K562 (cell line): ENCODE results near the gene KRIT1. TPM values are rescaled to one million over a fixed set of nuclear protein-coding genes. Genes with fewer than 3 reads are reported as not detected.

Source experiments
- ATAC-seq: fragments of 200-7000 bp; cut with Tn5 transposase; 3 replicates; pipeline ENCODE4 v1.9.1; 2020; ENCODE audit warnings: moderate library complexity
- Bru-seq: library from RNA; stranded (reverse); fragments of 400-500 nt; gene quantifications from one replicate; lab custom pipeline; 2021; lab: Mats Ljungman, UMichigan
- BruChase-seq, 2 experiments: library from RNA; stranded (reverse); fragments of 400-500 nt; gene quantifications; one replicate each; lab custom pipeline; 2021; lab: Mats Ljungman, UMichigan
- BruUV-seq: library from RNA; stranded (reverse); fragments of 400-500 nt; replicated peaks from 2 replicates; lab custom pipeline; 2021; lab: Mats Ljungman, UMichigan
- CTCF ChIA-PET: fragments of 300-600 bp; formaldehyde crosslinking; extraction: SDS; loops from one replicate; lab custom pipeline; 2021; ENCODE audit warnings: low intra/inter-chr PET ratio; lab: Yijun Ruan, JAX
- POLR2A ChIA-PET: fragments of 300-600, 350-650 bp; sonication (Branson Sonifier 250); formaldehyde crosslinking; extraction: SDS; loops from one replicate; lab custom pipeline; 2021; ENCODE audit warnings: antibody characterized with exemption, inconsistent platforms; lab: Yijun Ruan, JAX
- DNase-seq, 4 experiments: peaks; one replicate each; pipeline versions ENCODE4 v3.0.0 to v3.0.0-alpha.2; 2011 to 2018; ENCODE audit warnings: low spot score in 3 of 4, mixed read lengths in 3 of 4; ENCODE audit errors: extremely low read depth in 1 of 4
- FAIRE-seq: peaks from 2 replicates; lab custom pipeline; 2011; peaks lifted over from hg19 to GRCh38; lab: Jason Lieb, UNC
- H2AFZ ChIP-seq: 2 replicates; pipeline ENCODE4 v1.6.0; 2011; ENCODE audit warnings: low read depth, low read length, control low read depth, inconsistent platforms
- H3K27ac ChIP-seq: fragments of 200-600 bp; 3 replicates; pipeline ENCODE4 v1.8.0; 2011; ENCODE audit warnings: low read depth, mild to moderate bottlenecking, control low read depth, inconsistent platforms, low read length, moderate library complexity, mixed read lengths; ENCODE audit errors: extremely low read depth
- H3K27me3 ChIP-seq, 2 experiments: fragments of 300-600 bp in 1 of 2; 2 replicates in 1 of 2; 3 replicates in 1 of 2; pipeline versions ENCODE4 v1.6.0 to v1.8.0; 2011; ENCODE audit warnings: inconsistent platforms in 2 of 2, low read length in 2 of 2, mild to moderate bottlenecking in 1 of 2, mixed read lengths in 1 of 2, moderate library complexity in 1 of 2; ENCODE audit not compliant: control insufficient read depth in 2 of 2, insufficient read depth in 2 of 2
- H3K36me3 ChIP-seq: fragments of 300-600 bp; 3 replicates; pipeline ENCODE4 v1.8.0; 2011; ENCODE audit warnings: mild to moderate bottlenecking, low read length, inconsistent platforms; ENCODE audit not compliant: control insufficient read depth, insufficient read depth
- H3K4me1 ChIP-seq, 2 experiments: fragments of 200-600 bp in 1 of 2; replicated peaks in 1 of 2; 2 replicates in 1 of 2; 3 replicates in 1 of 2; pipeline versions ENCODE4 v1.5.1 to v1.8.0; 2011; ENCODE audit warnings: inconsistent platforms in 2 of 2, low read length in 2 of 2, mild to moderate bottlenecking in 1 of 2, mixed read lengths in 1 of 2, moderate library complexity in 1 of 2; ENCODE audit not compliant: control insufficient read depth in 2 of 2, insufficient read depth in 2 of 2
- H3K4me2 ChIP-seq: 2 replicates; pipeline ENCODE4 v1.6.1; 2011; ENCODE audit warnings: low read length, control low read depth, inconsistent platforms, mixed read lengths; ENCODE audit not compliant: insufficient read depth
- H3K4me3 ChIP-seq: fragments of 200-600 bp; sonication (generic), shearing (Covaris generic); 2 replicates; pipeline ENCODE4 v1.5.1; 2016; ENCODE audit warnings: control low read depth, inconsistent platforms
- H3K79me2 ChIP-seq: fragments of 200-600 bp; 3 replicates; pipeline ENCODE4 v1.8.0; 2011; ENCODE audit warnings: low read length, inconsistent platforms; ENCODE audit not compliant: control insufficient read depth, insufficient read depth
- H3K9ac ChIP-seq, 2 experiments: 2 replicates each; pipeline versions ENCODE4 v1.6.0 to v1.6.1; 2011; ENCODE audit warnings: low read depth in 2 of 2, low read length in 2 of 2, control low read depth in 1 of 2, inconsistent platforms in 1 of 2, mild to moderate bottlenecking in 1 of 2, mixed read lengths in 1 of 2; ENCODE audit not compliant: insufficient read depth in 1 of 2
- H3K9me1 ChIP-seq: one replicate; pipeline ENCODE4 v1.6.0; 2011; ENCODE audit warnings: inconsistent platforms, mild to moderate bottlenecking, low read length, moderate library complexity; ENCODE audit not compliant: control insufficient read depth, insufficient read depth
- H3K9me3 ChIP-seq: replicated peaks from 2 replicates; pipeline ENCODE4 v1.5.1; 2011; ENCODE audit warnings: low read depth, low read length, inconsistent platforms; ENCODE audit not compliant: control insufficient read depth, insufficient read depth
- H4K20me1 ChIP-seq: replicated peaks from 2 replicates; pipeline ENCODE4 v1.6.1; 2011; ENCODE audit warnings: low read length, inconsistent platforms, mixed read lengths; ENCODE audit not compliant: control insufficient read depth, insufficient read depth
- FOXJ3 ChIP-seq: sonication (generic); formaldehyde crosslinking; IDR thresholded peaks from 2 replicates; pipeline ENCODE4 v1.4.0; 2020; ENCODE audit warnings: mild to moderate bottlenecking, missing genetic modification reagents
- FOXK1 ChIP-seq: sonication (generic); formaldehyde crosslinking; IDR thresholded peaks from 2 replicates; pipeline ENCODE4 v1.8.0; 2022; ENCODE audit warnings: missing genetic modification reagents, mild to moderate bottlenecking, borderline replicate concordance
- MAFK ChIP-seq: IDR thresholded peaks from 2 replicates; pipeline ENCODE4 v1.6.1; 2011; ENCODE audit warnings: low read length, improper control_type of control experiment
- MCM3 ChIP-seq: fragments of 450-650 bp; IDR thresholded peaks from 2 replicates; pipeline ENCODE4 v1.6.1; 2016
- NFYB ChIP-seq: IDR thresholded peaks from 2 replicates; pipeline ENCODE4 v1.6.1; 2011; ENCODE audit warnings: mild to moderate bottlenecking, moderate library complexity; ENCODE audit not compliant: insufficient read length; ENCODE audit errors: extremely low read depth
- NR4A1 ChIP-seq, 2 experiments: fragments of 250-450 bp in 1 of 2; fragments of 450-650 bp in 1 of 2; sonication (Bioruptor Pico) in 1 of 2; IDR thresholded peaks; 2 replicates each; pipeline versions ENCODE4 v1.4.0 to v1.6.1; 2016 to 2020; ENCODE audit warnings: mild to moderate bottlenecking in 2 of 2, missing compliant biosample characterization in 1 of 2, missing genetic modification characterization in 1 of 2, moderate library complexity in 1 of 2
- THRB ChIP-seq: fragments of 450-650 bp; formaldehyde crosslinking; conservative IDR thresholded peaks from 2 replicates; pipeline ENCODE4 v1.4.0; 2022; ENCODE audit warnings: mild to moderate bottlenecking, missing genetic modification characterization
- ZKSCAN8 ChIP-seq: fragments of 200-800 bp; sonication (Bioruptor generic); IDR thresholded peaks from 2 replicates; pipeline ENCODE4 v1.6.1; 2016; ENCODE audit warnings: missing genetic modification characterization, missing compliant biosample characterization
- ZNF174 ChIP-seq: fragments of 250-450 bp; sonication (Bioruptor Pico); IDR thresholded peaks from 2 replicates; pipeline ENCODE4 v1.4.0; 2020; ENCODE audit warnings: mild to moderate bottlenecking
- WGBS: fragments of 100-300 bp; shearing (Covaris generic); methylation state at CpG from one replicate; pipeline ENCODE4 v1.1.6; 2016; ENCODE audit warnings: low coverage, mixed read lengths; ENCODE audit not compliant: insufficient coverage; ENCODE audit errors: missing lambda C conversion rate; 5-methylcytosine and 5-hydroxymethylcytosine counted together
- in situ Hi-C: fragments of 300-500 bp; cut with MboI; formaldehyde crosslinking; loops from 4 replicates; pipeline ENCODE4 v1.15.0; 2018; ENCODE audit warnings: inconsistent platforms, mixed read lengths
- intact Hi-C: fragments of 100-400 bp; cut with micrococcal nuclease; formaldehyde crosslinking; loops from 2 replicates; pipeline ENCODE4 v1.14.2; 2022
- long read RNA-seq, 3 experiments: library from polyadenylated mRNA in 2 of 3; library from RNA in 1 of 3; unstranded in 2 of 3; stranded (forward) in 1 of 3; transcript quantifications; one replicate each; pipeline ENCODE4 v2.0.0, GENCODE V29; 2019 to 2022
- polyA minus RNA-seq, 3 experiments: library from RNA; depleted of rRNA, polyadenylated mRNA; stranded (reverse); fragments of >200 nt; gene quantifications; 2 replicates each; pipeline ENCODE4 v1.2.3, GENCODE V29; 2011
- polyA plus RNA-seq, 8 experiments: library from polyadenylated mRNA; depleted of rRNA in 4 of 8; stranded (reverse) in 5 of 8; unstranded in 3 of 8; fragments of >200 nt; fragmentation: Nextera tagmentation in 2 of 8; fragmentation: Illumina TruSeq in 1 of 8; extraction: Ambion mirVana in 2 of 8; extraction: Trizol in 1 of 8; gene quantifications; 2 replicates each; pipeline versions ENCODE4 v1.2.1 to v1.2.3, GENCODE V29; 2011 to 2014; ENCODE audit warnings: inconsistent platforms in 1 of 8, missing spikeins in 1 of 8
- total RNA-seq, 7 experiments: library from RNA; depleted of rRNA in 6 of 7; stranded (reverse); fragments of >200 nt in 6 of 7; fragmentation: Illumina TruSeq in 2 of 7; extraction: Trizol in 2 of 7; gene quantifications; 2 replicates each; pipeline versions ENCODE4 v1.2.1 to v1.2.3, GENCODE V29; 2011 to 2021; ENCODE audit warnings: low replicate concordance in 1 of 7
- TF ChIP-seq, protein P1 (sequence below), 2 experiments: fragments of 450-650 bp in 1 of 2; IDR thresholded peaks; 2 replicates each; pipeline ENCODE4 v1.6.1; 2011 to 2017; ENCODE audit warnings: low read depth in 2 of 2, antibody characterized with exemption in 1 of 2, borderline replicate concordance in 1 of 2, low read length in 1 of 2, mild to moderate bottlenecking in 1 of 2, mixed read lengths in 1 of 2; ENCODE audit not compliant: control insufficient read depth in 1 of 2

Gene KRIT1
- total RNA-seq (2011; cell fraction: chromatin; rRNA removed; ENCODE audit: low replicate concordance) = 158 and 334 TPM in 2 replicates
- 55.7 and 66.5 TPM in 2 replicates for total RNA-seq (2011; cell fraction: nucleolus; rRNA removed)
- 143 and 208 TPM in 2 replicates for total RNA-seq (2011; cell fraction: nucleoplasm; rRNA removed)
- total RNA-seq (2014; rRNA removed) (35.1 and 55.9 TPM in 2 replicates), total RNA-seq (2014; rRNA removed; fragmentation: Illumina TruSeq; extraction: Trizol) (71.6 and 80.8 TPM in 2 replicates), total RNA-seq (2015; rRNA removed; fragmentation: Illumina TruSeq; extraction: Trizol) (58.3 and 68.1 TPM in 2 replicates), total RNA-seq (2021) (32.8 and 37.9 TPM in 2 replicates), polyA plus RNA-seq (2011; rRNA removed) (65.8 and 81.4 TPM in 2 replicates), polyA plus RNA-seq (2014; fragmentation: Illumina TruSeq; extraction: Trizol) (67.4 and 69.1 TPM in 2 replicates), polyA plus RNA-seq (2014; fragmentation: Nextera tagmentation; extraction: Ambion mirVana) (10 to 100 TPM; 21.5 to 21.7 TPM), polyA plus RNA-seq (2014; rRNA removed) (51.1 and 58.1 TPM in 2 replicates), polyA minus RNA-seq (2011; rRNA and poly(A)+ RNA removed) (94.6 and 105 TPM in 2 replicates), Bru-seq, nascent RNA (percentile 94 among the genes with signal in this experiment), BruChase-seq, experiment 1, labeled RNA remaining after a 2-hour chase (percentile 95 among the genes with signal in this experiment), BruChase-seq, experiment 2, labeled RNA remaining after a 6-hour chase (percentile 92 among the genes with signal in this experiment)
- 20.5 and 31.6 TPM in 2 replicates for polyA plus RNA-seq (2011; cell fraction: cytosol; rRNA removed)
- polyA plus RNA-seq (2011; cell fraction: nucleus; rRNA removed) = 54.8 and 71.5 TPM in 2 replicates
- polyA plus RNA-seq (2012) = 26.4 and 31.0 TPM in 2 replicates
- 14.5 and 15.3 TPM in 2 replicates for polyA minus RNA-seq (2011; cell fraction: cytosol; rRNA and poly(A)+ RNA removed)
- 70.0 and 79.6 TPM in 2 replicates for polyA minus RNA-seq (2011; cell fraction: nucleus; rRNA and poly(A)+ RNA removed)
- long read RNA-seq, experiment 1, partial matches to known transcripts = 34 of 96 reads
- long read RNA-seq, experiment 1, other reads (novel, unspliced or antisense) = 55 of 96 reads
- long read RNA-seq, experiment 2, partial matches to known transcripts = 4 of 18 reads
- long read RNA-seq, experiment 2, other reads (novel, unspliced or antisense) = 14 of 18 reads
- long read RNA-seq, experiment 3, partial matches to known transcripts = 5 of 10 reads
- long read RNA-seq, experiment 3, other reads (novel, unspliced or antisense) = 4 of 10 reads

GRCh38 chr7:92245487-92246359 is at the start of gene KRIT1, which contains the start of gene ANKIB1:
Gene KRIT1, minus strand, starts transcription at chr7:92245914. Its CDS starts 3,779 bp downstream, at chr7:92242135.
Gene ANKIB1, plus strand, starts transcription at chr7:92245974. Its CDS starts 49,005 bp downstream, at chr7:92294979.
- Histone ChIP-seq H2AFZ (peak within 1 kb of the TSS; percentile 84), H3K36me3 (peaks cover 26% of the 10 kb centered on the region), H4K20me1 (no peaks in the 10 kb centered on the region), H3K27me3 (no peaks in the 10 kb centered on the region), H3K9me3 (no peaks in the 10 kb centered on the region), H3K4me2 (peak within 1 kb of the TSS; percentile 98), H3K27ac (peak within 1 kb of the TSS; percentile 92), H3K79me2 (peaks cover 69% of the 10 kb centered on the region), H3K4me3 (peak within 1 kb of the TSS; percentile 59), H3K9me1 (no peaks in the 10 kb centered on the region), H3K9ac (peak within 1 kb of the TSS; percentile 91 to 99), H3K4me1 (peaks cover 0 to 8% of the 10 kb centered on the region in 2 experiments; a peak in 3 of 5 replicates)
- BruUV-seq = TSS peak; percentile 61
- ChIA-PET CTCF (no interaction called here), POLR2A (interaction anchor here (0.6 to 1.8 kb wide), 22 partner anchors 8 to 408 kb away, joined by 3 to 9 read pairs (median 3); partner anchors contain the start of gene CYP51A1)
- under 1% methylated on average over 53 of the region's 71 CpGs for WGBS
- ATAC-seq = peak; percentile 87
- intact Hi-C loops (loop anchor here (2.0 to 10.0 kb wide), 6 partner anchors 49 to 361 kb away; partner anchors contain the start of genes CYP51A1, GATAD1 and MTERF1), in situ Hi-C loops (no loop called here)
- peak; percentile 79 for FAIRE-seq
- DNase-seq = peak; percentile 90 to 95 (median 94)
- TF ChIP-seq ZKSCAN8 (CRISPR knock-in tag) (no peak), ZNF174 (CRISPR knock-in tag) (no peak), MCM3 (no peak), FOXJ3 (CRISPR knock-in tag) (no peak), NR4A1 (CRISPR knock-in tag; IDR thresholded peaks at IDR 0.05) (no peak), NR4A1 (tag; IDR thresholded peaks at IDR 0.05) (no peak), FOXK1 (CRISPR knock-in tag) (0 out of 2 replicates have a peak, but pooled peaks have one; percentile 24), NFYB (no peak), MAFK (no peak), THRB (CRISPR knock-in tag) (0 out of 2 replicates have a peak, but pooled peaks have one; percentile 68)
- TF ChIP-seq, protein P1, sequence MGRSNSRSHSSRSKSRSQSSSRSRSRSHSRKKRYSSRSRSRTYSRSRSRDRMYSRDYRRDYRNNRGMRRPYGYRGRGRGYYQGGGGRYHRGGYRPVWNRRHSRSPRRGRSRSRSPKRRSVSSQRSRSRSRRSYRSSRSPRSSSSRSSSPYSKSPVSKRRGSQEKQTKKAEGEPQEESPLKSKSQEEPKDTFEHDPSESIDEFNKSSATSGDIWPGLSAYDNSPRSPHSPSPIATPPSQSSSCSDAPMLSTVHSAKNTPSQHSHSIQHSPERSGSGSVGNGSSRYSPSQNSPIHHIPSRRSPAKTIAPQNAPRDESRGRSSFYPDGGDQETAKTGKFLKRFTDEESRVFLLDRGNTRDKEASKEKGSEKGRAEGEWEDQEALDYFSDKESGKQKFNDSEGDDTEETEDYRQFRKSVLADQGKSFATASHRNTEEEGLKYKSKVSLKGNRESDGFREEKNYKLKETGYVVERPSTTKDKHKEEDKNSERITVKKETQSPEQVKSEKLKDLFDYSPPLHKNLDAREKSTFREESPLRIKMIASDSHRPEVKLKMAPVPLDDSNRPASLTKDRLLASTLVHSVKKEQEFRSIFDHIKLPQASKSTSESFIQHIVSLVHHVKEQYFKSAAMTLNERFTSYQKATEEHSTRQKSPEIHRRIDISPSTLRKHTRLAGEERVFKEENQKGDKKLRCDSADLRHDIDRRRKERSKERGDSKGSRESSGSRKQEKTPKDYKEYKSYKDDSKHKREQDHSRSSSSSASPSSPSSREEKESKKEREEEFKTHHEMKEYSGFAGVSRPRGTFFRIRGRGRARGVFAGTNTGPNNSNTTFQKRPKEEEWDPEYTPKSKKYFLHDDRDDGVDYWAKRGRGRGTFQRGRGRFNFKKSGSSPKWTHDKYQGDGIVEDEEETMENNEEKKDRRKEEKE (IDR thresholded peaks at IDR 0.05; ENCODE audit: borderline replicate concordance in 1 of 2, control insufficient read depth in 1 of 2, low read depth in 2 of 2, low read length in 1 of 2) = no peak
